Measurements from ENCODE around the gene STK17A.
A peak's percentile ranks its signal among the peaks of the same experiment; 100 is the strongest.
"Not testable (repeated sequence)": the region's sequence is repeated elsewhere in the genome, so short reads cannot be mapped to it uniquely, and the experiment has no call there.

The STK17A gene

DNA sequence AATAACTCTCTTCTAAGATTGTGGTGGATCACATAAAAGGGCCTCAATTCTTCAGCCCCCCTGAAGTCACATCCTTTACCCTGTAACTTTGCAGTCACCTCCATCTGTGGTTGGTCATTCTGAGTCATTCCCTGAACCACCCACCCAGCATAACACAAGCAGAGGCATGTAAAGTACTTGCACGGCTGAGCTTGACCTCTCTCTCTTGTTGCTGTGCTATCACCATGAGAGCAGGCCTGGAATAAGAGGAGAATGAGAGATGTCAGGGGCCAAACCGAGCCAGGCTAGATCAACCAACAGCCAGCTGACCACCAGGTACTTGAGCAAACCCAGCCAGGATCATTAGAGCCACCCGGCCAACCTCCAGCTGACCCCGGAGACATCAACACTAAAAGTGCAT is 13.5 kb upstream of the STK17A start:
- no peak for DNase-seq

DNA sequence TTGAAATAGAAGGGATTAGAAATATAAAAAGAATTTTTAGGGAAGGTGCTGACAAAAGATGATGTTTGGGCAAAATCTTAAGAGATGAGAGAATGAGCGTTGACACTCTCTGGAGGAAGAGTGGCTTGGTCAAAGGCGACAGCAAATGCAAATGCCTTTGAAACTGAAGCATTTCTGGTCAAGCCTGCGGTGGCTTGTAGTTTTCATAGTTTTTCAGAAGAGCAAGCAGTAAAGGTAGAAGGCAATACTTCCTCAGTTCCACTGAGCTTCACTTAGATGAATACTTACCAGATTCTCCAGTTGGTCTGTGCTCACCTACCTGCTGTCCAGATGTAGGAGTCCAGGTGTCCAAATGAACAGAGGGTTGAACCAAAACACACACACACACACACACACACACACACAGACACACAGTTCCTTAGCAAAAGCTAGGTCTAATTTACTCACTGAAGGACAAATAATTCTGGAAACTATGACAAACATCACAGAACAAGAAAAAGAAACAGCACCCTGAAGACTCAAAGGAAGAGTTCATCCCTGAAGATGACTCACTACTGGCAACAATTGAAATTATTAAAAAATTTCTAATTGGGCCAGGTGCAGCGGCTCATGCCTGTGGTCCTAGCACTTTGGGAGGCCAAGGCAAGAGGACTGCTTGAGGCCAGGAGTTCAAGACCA is 12.1 kb upstream of the STK17A start:
- DNase-seq = no peak

DNA sequence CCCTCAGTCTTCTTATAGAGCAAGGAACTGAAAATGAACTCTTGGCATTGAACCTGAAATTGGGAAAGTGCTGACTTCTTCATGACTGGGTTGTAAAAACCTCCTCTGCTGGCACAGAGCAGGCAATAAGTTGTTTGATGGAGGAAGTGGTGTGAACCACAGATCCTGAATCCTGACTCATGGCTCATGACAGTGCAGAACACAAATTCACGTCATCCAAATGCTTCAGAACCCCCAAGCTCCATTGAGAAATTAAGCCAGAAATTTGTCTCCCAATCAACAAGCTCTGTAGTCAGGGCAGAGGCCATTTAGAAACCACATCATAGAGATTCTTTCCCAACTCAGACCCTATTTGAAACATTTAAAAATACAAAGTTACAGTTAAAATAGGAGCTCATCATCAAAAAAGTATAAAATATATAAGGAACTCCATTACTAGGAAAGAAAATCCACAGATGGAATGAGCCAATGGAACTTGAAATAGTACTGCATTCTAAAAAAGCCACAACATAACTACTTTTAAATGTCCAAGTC is 10.3 kb upstream of the STK17A start:
- no peak for DNase-seq

DNA sequence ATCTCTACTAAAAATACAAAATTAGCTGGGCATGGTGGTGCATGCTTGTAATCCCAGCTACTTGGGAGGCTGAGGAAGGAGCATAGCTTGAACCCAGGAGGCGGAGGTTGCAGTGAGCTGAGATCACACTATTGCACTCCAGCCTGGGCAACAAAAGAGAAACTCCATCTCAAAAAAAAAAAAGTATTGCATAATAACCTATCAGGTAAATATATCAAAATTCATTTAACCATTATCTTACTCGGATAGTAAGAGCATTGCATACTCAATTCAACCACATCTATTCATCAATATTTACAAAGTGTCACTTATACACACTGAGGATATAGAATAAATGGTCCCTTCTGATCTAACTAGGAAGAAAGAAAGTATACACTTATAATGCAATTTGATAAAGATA is 9.1 kb upstream of the STK17A start:
- not testable (repeated sequence) for DNase-seq

DNA sequence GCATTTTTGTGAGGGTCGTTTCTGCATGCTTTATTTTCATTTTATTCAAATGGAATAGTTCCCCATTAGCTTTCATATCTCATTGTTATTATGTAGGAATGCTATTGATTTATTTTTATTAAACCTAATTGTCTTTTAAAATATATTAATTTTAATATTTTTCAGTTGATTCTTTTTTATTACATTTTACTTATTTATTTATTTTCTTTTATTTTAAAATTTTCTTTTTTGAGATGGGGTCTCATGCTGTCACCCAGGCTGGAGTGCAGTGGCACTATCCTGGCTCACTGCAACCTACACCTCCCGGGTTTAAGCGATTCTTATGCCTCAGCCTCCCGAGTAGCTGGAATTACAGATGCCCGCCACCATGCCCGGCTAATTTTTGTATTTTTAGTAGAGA is 7.4 kb upstream of the STK17A start:
- no peak for DNase-seq

DNA sequence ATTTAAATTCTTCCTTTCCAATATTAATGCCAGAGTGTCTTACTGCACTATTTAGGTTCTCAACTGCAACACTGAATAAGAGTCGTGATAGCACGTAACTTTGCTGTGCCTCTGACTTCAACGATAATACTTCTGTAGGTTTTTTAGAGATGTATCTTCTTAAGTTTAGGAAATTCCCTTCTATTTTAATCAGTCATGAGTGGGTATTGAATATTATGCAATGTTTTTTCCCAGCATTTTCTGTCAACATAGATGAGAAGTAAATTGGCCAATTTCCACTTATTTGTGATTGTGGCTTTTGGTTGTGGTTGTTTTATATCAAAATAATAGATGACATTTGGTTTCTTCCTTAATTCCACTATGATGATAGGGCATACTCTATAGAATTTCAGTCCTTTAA is 6.7 kb upstream of the STK17A start:
- no peak for DNase-seq

DNA sequence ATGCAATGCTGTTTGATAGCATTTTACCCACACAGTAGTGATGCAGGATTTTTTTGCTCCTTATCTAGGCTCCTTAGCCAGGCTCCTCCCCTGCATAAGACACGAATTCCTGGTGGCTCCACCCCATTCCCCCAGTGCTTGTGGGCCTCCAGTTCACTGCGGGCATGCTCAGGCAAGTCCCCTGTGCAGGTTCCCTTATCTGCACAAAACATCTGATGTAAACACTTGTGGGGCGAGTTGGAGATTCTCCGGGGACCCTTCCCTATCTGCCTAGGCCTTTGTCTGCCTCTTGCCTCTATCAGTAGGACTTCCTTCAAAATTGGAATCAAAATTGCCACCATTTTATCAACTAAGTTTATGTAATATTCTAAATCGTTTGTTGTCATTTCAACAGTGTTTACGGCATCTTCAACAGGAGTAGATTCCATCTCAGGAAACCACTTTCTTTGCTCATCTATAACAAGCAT is 5.4 kb upstream of the STK17A start:
- DNase-seq = no peak

DNA sequence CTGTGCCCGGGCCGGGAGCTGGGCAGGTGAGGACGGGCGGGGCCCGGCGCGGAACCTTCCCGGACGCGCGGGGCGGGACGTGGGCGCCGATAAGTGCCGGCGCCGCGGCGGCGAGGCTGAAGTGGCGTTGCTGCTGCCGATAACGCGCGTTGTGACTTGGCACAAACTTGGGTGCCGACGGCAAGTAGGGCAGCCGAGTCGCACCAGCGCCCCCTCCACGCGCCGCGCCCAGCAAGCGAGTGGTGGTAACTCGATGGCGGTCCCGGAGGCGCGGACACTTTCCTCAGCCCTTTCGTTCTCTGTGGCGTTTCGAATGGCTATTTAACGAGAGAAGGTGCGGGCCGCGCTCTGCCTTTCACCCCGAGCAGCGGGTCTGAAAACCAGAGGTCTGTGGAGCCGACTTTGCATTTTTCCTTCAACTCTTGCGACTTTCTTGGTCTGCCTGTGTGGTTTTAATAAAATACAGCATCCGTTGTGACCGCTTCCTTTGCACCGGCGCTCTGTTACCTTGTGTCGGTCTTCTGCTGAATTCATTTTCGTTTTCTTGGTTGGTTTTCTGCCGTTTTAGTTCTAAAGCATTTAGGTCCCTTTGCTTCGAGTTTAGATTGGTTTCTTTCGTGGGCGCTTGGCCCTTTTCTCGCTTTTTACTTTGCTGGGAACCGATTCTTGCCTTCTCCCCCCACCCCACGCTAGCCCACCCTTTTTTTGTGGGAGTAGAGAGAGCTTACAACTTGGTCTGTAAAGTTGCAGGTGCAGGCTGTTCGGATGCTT is 701 bp downstream of the STK17A start:
- peak in 1 of 2 experiments; percentile 59 for DNase-seq

DNA sequence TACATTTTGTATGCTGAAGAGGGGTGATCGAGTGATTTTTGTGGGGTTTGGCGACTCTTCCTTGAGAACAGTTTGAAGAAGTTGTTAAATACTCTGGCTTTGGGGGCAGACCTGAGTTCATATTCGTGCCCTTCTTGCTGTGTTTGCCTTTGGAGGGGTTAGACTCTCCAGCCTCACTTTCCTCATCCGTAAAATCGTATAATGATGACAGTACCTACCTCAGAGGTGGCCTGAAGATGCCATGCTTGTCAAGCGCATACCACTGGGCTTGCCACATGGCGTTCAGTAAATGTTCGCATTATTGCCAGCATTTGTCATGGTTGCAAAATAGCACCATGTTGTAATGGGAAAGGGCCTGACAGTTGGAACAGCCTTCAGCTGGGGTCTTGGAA is 1.3 kb downstream of the STK17A start:
- peak in 1 of 2 experiments; percentile 66 for DNase-seq

DNA sequence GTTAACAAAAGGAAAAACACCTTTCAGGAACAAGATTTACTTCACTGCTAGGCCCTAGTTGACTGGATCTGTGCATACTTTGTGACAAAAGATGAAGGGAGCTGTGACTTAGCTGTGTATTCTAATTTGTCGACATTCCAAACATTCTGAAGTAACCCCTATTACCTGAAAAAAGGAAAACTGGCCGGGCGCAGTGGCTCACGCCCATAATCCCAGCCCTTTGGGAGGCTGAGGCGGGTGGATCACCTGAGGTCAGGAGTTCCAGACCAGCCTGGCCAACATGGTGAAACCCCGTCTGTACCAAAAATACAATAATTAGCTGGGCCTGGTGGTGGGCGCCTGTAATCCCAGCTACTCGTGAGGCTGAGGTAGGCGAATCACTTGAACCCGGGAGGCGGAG is 1.8 kb downstream of the STK17A start:
- not testable (repeated sequence) for DNase-seq

DNA sequence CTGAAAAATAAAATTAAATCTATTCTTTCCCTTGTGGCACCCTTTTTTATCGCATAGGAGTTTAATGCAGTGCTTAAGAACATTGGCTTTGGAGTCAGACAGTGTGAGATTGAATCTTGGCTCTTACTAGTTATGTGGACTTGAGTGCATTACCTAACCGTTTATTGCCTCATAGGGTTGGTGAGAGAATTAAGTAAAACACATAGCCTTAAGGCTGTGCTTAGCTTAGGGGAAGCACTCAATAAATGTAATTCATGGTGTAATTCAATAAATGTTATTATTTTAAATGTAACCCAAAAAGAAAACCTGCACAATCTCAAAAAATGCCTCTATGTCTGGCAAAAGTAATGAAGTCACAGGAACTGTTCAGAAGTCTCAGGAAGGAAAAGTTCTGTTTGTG is 2.7 kb downstream of the STK17A start:
- no peak for DNase-seq

DNA sequence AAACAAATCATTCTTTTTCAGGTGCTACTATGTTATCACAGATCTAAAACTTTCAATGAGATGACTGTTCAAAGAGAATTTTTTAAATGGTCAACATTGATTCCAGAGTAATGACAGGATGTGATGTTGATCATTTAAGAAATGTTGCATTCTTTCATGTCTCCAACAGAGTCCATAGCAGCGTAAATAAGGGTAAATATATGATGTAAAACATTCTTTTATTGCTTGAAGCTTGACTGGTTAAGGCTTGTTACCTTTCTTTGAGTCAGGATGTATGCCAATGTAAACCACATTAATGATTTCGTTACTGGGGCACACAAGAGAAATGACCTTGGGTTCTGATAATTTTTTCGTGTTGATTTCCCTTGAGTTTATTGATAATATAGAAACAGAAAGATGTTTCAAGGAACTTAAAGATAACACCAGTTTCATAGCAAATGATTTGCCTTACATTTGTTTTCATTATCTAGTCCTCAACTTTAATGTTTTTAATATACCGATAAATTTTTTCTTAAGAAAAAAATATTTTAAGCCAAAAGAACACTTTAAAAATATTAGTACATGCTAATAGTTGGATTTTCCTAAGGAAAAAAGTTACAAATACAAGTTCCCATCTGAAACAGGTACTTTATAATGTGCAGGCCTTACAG is 3.5 kb downstream of the STK17A start:
- DNase-seq = no peak

DNA sequence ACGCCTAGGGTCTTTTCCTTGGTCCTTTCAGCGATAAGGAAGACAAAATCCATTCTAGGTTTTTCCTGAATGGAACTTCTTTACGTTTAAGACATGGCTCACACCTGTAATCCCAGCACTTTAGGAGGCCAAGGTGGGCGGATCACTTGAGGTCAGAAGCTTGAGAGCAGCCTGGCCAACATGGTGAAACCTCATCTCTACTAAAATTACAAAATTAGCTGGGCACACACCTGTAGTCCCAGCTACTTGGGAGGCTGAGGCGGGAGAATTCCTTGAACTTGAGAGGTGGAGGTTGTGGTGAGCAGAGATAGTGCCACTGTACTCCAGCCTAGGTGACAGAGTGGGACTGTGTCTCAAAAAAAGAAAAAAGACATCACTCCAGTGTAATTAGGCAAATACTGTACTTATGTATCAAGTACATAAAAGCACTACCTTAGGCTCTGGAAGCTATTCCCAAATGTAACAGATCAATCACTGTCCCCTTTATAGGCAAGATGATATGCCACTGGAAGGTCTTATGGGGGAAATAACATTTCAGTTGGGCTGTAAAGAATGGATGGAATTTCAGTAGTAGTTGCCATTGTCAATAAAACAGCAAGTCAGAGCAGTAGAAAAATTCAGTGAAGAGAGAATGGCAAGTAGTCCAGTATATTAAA is 5.7 kb downstream of the STK17A start:
- no peak for DNase-seq

DNA sequence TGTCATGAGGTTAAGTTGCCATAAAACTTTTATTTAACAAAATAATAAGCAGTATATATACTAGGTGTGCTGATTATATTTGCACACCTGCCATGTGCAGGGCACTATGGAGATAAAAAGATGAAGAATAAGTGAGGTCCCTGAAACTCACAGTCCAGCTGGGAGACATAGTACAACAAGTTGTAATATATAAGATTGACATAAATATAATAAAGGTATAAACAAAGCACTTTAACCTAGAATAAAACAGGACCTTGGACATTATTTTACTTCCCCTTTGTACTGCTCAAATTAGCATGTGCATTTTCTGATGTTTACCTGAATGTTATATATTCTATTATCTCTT is 6.2 kb downstream of the STK17A start:
- no peak for DNase-seq

DNA sequence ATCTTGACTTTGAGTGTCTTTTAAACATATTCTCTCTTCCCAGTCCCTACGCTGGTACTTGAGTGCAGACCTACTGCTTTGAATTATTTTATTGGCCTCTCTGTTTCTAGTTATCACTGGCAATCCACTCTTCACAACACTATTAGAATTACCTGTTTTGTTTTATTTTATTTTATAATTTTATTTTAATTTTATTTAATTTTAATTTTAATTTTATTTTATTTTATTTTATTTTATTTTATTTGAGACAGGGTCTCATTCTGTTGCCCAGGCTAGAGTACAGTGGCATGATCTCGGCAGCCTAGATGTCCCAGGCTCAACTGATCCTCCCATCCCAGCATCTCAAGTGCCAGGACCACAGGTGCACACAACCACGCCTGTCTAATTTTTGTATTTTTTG is 6.8 kb downstream of the STK17A start:
- no peak for DNase-seq

DNA sequence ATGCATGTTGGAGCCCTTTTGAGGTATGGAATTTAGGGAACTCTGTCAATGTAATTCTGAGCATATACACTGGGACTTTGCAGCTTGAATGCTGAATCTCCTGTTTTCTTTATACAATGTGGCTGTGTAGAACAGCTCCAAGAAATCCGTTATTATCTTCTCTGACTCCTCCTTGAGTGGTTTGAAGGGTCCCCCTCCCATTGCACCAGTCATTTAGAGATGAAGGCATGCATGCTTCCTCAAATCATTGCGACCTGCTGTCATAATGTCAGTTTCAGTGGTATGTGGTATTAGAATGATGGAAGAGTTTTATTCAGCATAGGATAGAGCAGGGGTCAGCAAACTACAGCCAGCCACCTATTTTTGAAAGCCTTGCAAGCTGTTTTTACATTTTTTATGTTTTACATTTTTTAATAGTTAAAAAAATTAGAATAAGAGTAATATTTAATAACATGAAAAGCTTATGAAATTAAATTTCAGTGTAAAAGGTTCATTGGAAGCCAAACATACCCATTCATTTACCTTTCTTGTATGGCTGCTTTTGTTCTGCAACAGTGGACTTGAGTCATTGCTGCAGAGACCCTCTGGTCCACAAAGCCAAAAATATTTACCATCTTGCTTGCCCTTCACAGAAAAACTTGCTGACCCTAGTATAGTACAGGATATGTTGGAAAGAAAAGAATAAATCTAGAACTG is 8.1 kb downstream of the STK17A start:
- no peak for DNase-seq

DNA sequence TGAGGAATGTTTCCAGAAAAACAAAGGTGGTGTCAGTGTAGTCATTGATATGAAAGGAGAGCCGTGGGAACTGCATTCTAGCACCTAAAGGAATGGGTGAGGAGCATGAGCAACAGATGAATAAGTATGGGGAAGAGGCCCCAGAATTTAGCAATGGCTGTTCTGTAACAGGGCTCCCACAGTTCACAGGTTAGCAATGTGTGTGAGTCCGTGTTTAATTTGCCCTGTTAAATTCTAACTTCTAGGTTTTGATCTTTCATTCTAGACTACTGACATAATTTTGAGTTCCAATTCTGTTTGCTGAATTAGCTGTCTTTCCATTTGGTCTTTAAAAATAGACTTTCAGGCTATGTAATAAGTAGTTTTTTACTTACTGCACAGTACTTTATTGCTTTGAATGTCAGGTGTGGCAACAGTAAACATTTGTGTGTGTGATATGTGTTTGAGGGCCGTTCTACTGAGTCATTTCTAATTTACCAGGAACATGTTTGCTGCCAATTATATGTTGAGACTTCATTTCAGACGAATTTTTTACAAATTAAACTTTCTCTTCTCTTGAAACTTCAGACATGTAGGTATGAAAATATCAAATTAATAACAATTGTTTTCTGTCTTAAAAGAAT is 8.8 kb downstream of the STK17A start:
- no peak for DNase-seq

DNA sequence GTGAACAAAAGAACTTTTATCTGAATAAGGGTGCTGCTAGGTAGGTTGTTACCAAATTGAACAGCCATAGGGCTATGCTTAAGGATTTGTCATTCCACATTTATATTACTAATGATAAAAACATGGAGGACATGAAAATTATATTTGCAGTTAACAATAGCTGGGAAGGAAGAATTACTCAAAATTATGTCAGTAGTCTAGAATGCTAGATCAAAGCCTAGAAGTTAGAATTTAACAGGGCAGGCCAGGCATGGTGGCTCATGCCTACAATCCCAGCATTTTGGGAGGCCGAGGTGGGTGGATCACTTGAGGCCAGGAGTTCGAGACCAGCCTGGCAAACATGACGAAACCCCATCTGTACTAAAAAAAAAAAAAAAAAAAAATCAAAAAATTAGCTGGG is 9.4 kb downstream of the STK17A start:
- DNase-seq = no peak

DNA sequence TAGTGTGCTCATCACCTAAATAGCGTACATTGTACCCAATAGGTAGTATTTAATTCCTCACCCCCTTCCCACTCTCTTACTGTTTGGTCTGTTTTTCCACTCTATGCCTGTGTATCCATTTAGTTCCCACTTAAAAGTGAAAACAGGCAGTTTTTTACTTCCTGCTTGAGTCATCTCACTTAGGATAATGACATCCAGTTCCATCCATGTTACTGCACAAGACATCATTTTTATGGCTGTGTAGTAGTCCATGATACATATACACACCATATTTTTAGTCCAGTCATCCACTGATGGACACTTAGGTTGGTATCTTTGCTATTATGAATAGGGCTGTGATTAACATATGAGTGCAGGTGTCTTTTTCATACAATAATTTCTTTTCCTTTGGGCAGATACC is 10.1 kb downstream of the STK17A start:
- no peak for DNase-seq

DNA sequence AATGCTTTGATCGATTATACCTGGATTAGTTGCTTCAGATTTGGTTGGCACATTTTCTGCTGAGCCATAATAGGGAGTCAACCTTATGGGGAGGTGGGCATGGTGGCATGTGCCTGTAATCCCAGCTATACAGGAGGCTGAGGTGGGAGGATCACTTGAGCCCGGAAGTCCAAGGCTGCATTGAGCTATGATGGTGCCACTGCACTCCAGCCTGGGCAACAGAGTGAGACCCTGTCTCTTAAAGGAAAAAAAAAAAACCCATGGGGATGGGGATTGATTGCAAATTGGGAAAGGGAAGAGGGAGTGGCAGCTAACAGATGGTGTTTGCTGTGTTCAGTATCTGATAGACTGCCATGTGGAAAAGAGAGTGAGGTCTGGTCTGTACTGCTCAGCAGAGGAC is 11.1 kb downstream of the STK17A start:
- DNase-seq = peak in 1 of 2 experiments; percentile 58

DNA sequence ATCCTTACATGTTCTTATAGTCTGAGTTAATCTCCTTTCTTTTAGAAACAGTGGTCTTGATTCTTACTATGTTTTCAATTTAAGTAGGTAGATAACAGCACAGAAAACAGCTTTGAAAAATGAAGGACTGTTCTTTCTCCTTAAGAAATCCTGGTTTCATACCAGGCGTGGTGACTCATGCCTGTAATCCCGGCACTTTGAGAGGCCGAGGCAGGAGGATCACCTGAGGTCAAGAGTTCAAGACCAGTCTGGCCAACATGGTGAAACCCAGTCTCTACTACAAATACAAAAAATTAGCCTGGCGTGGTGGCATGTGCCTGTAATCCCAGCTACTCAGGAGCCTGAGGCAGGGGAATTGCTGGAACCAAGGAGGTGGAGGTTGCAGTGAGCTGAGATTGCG is 13.5 kb downstream of the STK17A start:
- not testable (repeated sequence) for DNase-seq

DNA sequence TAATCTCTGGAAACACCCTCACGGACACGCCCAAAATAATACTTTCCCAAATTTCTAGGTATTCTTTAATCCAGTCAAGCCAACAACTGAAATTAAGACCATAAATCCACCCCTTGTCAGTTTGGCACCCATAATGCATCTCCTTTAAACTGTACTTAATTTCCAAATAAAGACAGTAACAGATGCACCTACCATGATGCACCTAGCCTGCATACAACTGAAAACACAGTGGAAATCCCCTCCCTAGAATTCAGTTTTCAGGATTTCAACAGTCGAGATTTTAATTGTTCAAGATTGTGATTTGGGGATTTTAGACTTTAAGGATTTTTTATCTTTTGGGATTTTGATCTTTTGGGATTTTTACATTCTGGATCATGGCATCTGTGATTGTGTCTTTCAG is 17.1 kb downstream of the STK17A start:
- no peak for DNase-seq
